Urinary bladder (tissue), 4 donors: Measurements from ENCODE around the gene MYH10. TPM values are rescaled to one million over a fixed set of nuclear protein-coding genes. Genes with fewer than 3 reads are reported as not detected.

ENCODE experiments used
- DNase-seq: peaks from one replicate; pipeline ENCODE4 v3.0.0-alpha.2; 2015; ENCODE audit errors: extremely low spot score
- H3K27ac ChIP-seq: one replicate; pipeline ENCODE4 v1.5.1; 2013; ENCODE audit warnings: low read depth, mild to moderate bottlenecking, moderate library complexity
- H3K36me3 ChIP-seq: one replicate; pipeline ENCODE4 v1.6.1; 2013; ENCODE audit warnings: mild to moderate bottlenecking, moderate library complexity; ENCODE audit not compliant: insufficient read depth
- H3K4me1 ChIP-seq: one replicate; pipeline ENCODE4 v1.6.1; 2013; ENCODE audit warnings: mild to moderate bottlenecking, moderate library complexity; ENCODE audit not compliant: insufficient read depth
- H3K4me3 ChIP-seq: one replicate; pipeline ENCODE4 v1.5.1; 2013; ENCODE audit warnings: low read depth, low read length
- WGBS: extraction: QIAGEN DNeasy Blood & Tissue Kit; methylation state at CpG from one replicate; pipeline ENCODE4 v1.1.7; 2013; 5-methylcytosine and 5-hydroxymethylcytosine counted together
- polyA plus RNA-seq: library from polyadenylated mRNA; stranded (reverse); fragments of 200-250 nt; gene quantifications from one replicate; pipeline ENCODE4 v1.2.3, GENCODE V29; 2013
- total RNA-seq: library from RNA; depleted of rRNA; stranded (reverse); fragments of >200 nt; gene quantifications from one replicate; pipeline ENCODE4 v1.2.3, GENCODE V29; 2014
- donor health status: healthy with polysubstance abuse.
- donor health status: healthy.

The MYH10 gene
- total and polyA plus RNA-seq, 2 donors: 21.5 to 152 TPM

DNA sequence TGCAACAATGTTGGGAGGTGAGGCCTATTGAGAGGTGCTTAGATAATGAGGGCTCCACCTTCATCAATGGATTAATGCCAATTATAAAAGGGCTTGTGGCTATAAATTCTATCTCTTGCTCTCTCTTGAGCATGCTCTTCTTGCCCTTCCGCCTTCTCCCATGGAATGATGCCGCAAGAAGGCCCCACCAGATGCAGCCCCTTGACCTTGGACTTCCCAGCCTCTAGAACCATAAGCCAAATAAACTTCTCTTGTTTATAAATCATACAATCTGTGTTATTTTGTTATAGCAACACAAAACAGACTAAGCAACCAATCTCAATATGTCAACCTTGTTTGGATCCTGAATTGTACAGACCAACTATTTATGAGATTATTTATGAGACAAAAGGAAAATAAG, 20.0 kb downstream of the MYH10 start:
- H3K4me3 ChIP-seq: no peak overlapping the region
- WGBS: 91% methylated on average over 2 of the region's 2 CpGs
- H3K27ac ChIP-seq: no peak overlapping the region
- no peak for DNase-seq
- H3K4me1 ChIP-seq: no peaks in the 10 kb centered on the region
- H3K36me3 ChIP-seq: no peaks in the 10 kb centered on the region

DNA sequence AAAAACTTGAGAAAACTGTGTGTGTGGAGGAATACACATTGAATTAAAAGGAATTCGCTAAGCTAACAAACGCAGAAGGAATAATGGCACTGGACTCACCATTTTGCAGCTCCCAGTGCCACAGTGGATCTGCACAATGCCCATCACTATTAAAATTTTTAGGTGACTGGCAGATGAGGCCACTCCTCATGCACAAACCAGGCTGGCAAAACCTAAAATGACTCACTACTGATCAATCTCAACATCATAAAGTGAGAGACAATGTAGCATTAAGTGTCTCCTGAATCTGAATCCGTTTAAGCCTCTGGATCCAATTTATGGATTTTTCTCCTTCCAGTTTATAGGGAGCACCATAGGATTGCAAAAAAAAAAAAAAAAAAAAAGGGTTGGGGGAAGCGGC, 20.6 kb downstream of the MYH10 start:
- 92% methylated on average over 4 of the region's 4 CpGs for WGBS
- no peak for DNase-seq
- Histone ChIP-seq H3K36me3 (no peaks in the 10 kb centered on the region), H3K4me3 (no peak overlapping the region), H3K27ac (no peak overlapping the region), H3K4me1 (no peaks in the 10 kb centered on the region)

DNA sequence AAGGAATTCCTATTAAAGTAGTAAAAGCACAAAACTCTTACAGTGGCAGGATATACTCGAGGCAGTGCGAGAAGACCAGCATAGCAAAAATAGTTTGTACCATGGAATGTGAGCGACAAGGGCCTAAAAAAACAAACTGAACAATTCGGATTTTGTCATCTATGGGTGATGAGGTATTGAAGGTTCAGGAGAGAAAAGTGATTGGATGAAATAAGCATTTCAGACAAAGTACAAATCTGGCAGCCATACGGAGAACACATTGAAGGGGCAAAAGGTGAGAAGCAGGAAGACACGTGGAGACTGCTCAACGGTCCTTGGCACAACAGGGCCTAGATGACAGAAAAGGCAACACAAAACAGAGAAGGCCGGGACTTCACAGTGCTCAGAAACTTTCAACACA, 22.5 kb downstream of the MYH10 start:
- Histone ChIP-seq H3K4me3 (no peak overlapping the region), H3K27ac (no peak overlapping the region), H3K4me1 (no peaks in the 10 kb centered on the region), H3K36me3 (no peaks in the 10 kb centered on the region)
- no peak for DNase-seq
- 35% methylated on average over 8 of the region's 8 CpGs for WGBS

DNA sequence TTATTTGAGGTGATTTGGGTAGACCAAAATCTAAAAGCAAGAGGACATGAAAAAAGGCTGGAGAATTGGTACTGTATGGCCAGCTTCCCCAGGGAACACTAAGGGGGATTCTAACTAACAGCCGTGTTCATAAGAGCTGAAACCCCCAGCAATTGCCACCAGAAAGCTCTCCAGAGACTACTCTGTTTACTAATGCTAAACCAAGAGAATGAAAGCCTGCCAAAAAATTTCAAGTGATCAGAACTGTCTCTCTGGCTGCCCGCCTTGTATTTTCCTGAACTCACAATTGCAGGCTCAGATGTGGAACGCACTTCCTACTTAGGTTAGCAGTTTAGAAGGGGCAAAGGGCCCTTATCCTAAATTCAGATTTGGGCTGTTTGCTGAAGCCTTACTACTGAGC, 24.1 kb downstream of the MYH10 start:
- no peak overlapping the region for H3K27ac ChIP-seq

DNA sequence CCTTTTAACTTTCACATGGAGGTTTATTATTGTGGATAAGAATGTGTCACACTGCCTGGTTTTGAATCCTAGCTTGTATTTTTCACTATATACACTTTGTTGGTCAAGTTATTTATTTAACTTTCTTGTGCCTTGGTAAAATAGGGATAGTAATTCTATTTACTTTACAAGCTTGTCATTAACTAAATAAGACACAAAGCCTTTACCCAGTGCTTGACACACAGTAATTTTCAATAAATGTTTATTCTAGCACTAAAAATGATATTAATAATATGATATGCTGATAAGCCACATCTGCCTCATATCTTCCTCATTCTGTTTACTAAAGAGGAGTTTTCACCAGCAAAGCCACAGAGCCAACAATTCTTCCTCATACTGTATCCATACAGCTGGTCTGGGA, 27.8 kb downstream of the MYH10 start:
- Histone ChIP-seq H3K4me3 (no peak overlapping the region), H3K4me1 (no peaks in the 10 kb centered on the region), H3K27ac (no peak overlapping the region), H3K36me3 (no peaks in the 10 kb centered on the region)
- DNase-seq: no peak

More for the DNA sequence above, 24.1 kb downstream of the MYH10 start:
- DNase-seq: no peak
- Histone ChIP-seq H3K4me1 (no peaks in the 10 kb centered on the region), H3K36me3 (no peaks in the 10 kb centered on the region), H3K4me3 (no peak overlapping the region)
- WGBS: 22% methylated on average over 3 of the region's 3 CpGs

DNA sequence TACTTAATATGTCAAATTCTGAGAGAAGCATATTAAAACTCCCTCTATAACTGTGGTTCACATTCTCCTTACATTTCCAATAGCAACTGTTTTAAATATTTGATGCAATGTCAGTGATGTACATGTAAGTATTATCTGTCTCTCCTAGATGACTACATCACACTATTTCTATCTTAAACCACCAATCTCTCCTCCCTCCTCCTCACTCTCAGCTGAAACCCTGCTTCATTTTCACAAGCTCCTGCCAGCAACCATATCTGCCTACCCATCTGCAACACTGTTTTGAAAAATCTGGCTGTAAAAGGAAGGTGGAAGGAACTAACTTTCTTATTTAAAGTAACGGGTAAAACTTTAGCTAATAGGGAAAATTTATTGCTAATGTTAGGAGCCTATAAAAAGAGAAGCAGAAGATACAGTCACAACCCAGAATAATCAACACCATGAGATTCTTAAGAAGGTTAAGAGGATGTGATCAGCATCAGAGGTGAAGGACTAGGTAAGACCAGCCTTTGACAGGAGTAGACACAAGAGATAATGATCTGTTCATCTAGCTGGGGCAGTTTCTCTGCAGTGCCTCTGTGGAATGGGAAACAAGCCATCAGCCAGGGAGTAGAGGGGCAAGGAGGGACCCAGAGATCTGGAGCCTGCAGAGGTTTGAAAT, 31.0 kb downstream of the MYH10 start:
- no peaks in the 10 kb centered on the region for H3K4me1 ChIP-seq
- 80% methylated on average over 1 of the region's 1 CpG for WGBS

DNA sequence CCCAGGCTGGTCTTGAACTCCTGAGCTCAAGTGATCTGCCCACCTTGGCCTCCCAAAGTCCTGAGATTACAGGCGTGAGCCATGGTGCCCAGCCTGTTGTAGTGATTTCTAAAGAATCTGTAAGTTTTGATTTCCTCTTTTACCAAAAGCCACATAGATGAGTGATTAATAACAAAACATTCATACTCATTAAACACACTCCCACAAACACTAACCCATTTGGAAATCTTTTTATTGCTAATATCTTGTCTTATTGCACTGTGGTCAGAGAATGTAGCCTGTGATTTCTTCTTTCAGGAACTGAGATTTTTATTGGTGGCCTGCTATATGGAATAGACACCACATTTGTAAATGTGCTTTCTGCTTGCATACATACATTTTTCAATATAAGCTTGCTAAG, 31.6 kb downstream of the MYH10 start:
- H3K4me3 ChIP-seq: no peak overlapping the region

More for the DNA sequence above, 31.0 kb downstream of the MYH10 start:
- no peak for DNase-seq
- H3K4me3 ChIP-seq: no peak overlapping the region
- no peaks in the 10 kb centered on the region for H3K36me3 ChIP-seq
- no peak overlapping the region for H3K27ac ChIP-seq

DNA sequence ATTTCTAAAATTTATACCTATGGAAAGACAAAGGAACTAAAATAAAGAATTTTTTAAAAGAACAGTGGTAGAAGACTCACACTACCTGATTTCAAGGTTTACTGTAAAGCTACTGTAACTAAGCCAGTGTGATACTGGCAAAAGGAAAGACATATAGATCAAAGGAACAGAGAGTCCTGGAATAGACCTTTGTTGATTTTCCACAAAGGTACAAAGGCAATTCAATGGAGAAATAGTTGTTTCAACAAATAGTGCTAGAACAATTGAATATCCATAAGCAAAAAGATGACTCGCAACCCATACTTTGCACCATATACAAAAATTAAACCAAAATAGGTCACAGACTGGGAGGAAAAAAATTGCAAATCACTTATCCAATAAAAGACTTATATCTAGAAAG, 36.7 kb downstream of the MYH10 start:
- WGBS: 99% methylated on average over 1 of the region's 1 CpG
- Histone ChIP-seq H3K27ac (no peak overlapping the region), H3K4me3 (no peak overlapping the region), H3K36me3 (peaks cover 1% of the 10 kb centered on the region), H3K4me1 (no peaks in the 10 kb centered on the region)
- DNase-seq: no peak

More for the DNA sequence above, 31.6 kb downstream of the MYH10 start:
- Histone ChIP-seq H3K27ac (no peak overlapping the region), H3K36me3 (no peaks in the 10 kb centered on the region), H3K4me1 (no peaks in the 10 kb centered on the region)
- no peak for DNase-seq
- 96% methylated on average over 1 of the region's 1 CpG for WGBS

DNA sequence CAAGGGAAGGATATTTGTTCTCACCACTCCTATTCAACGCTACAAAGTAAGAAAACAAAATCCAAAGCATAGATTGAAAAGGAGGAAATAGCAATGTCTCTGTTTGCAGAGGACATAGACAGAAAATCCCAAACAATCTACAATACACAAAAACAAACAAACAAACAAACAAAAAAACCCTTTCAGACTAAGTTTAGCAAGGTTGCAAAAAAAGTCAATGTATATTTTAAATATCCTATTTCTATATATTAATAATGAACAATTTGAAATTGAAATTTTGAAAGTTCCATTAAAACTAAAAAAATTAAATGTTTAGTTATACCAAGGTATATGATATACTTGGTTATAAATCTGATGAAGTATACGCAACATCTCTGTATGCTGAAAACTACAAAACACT, 37.2 kb downstream of the MYH10 start:
- Histone ChIP-seq H3K36me3 (peaks cover 1% of the 10 kb centered on the region), H3K4me1 (no peaks in the 10 kb centered on the region), H3K4me3 (no peak overlapping the region), H3K27ac (no peak overlapping the region)
- DNase-seq: no peak
- 98% methylated on average over 2 of the region's 2 CpGs for WGBS

DNA sequence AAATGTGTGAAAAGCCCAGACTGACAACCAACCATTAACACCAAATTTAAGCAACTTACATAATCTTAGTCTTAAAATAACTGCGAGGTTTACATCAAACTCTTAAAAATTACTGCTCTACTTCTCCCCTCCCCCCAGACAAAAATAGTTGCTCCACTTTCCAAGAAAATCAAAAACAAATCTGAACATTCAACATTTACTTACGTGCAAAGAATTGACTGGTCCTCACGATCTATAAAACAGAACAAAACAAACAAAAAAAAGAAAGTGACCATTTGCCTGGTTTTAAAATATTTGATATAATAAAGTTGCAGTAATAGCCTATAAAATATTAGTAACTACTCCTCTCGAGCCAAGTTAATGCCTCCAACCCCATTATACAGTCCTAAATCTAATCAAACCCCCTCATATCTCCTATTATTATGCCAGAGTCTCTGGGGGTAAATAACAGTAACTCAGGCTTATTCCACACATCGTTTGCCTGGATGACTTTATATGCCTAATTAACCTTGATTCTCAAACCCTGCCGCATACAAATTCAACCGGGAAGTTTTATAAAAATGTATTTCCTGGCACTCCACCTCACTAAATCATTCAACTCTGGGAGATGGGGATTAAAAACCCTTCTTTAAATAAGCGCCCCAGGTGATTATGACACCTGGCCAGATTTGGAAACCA, 41.5 kb downstream of the MYH10 start:
- WGBS: 54% methylated on average over 8 of the region's 8 CpGs
- Histone ChIP-seq H3K27ac (no peak overlapping the region), H3K36me3 (peaks cover 1% of the 10 kb centered on the region), H3K4me1 (no peaks in the 10 kb centered on the region), H3K4me3 (no peak overlapping the region)
- DNase-seq: no peak

DNA sequence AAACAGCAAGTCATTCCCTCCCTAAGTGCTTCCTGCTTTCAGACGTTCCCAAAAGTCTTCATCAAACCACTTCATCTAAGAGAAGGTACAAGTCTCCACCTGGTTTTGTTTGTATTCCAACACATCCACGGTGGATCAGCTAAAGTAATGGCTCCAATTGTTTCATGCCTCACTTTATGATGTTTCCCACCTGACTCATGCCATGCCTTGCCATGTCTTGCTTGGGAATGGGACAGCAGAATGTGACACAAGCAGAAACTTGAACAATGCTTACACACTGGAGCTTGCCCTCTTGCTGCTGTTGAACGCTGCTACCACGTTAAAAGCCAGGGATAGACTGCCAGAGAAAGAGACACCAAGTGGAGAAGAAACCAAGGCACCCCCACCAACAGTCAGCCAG, 43.8 kb downstream of the MYH10 start:
- WGBS: 85% methylated on average over 4 of the region's 4 CpGs
- Histone ChIP-seq H3K27ac (no peak overlapping the region), H3K4me1 (no peaks in the 10 kb centered on the region)

DNA sequence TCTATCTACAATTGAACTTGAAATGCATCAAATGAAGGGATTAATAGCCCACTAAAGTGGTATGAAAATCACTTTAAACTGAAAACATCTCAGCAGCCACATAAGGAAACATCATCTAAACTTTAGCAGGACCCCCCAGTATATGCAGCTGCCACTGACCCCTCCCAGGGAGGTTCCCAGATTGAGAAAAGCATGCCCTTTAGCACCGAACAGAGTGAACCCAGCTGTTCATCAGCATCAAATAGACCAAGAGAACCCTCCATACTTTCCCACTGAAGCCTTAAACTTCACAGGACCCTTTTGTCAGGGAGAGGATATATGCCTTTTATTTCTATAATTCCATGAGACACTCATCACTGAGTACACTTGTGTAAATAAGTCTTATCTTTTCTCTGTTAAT, 44.6 kb downstream of the MYH10 start:
- WGBS: 56% methylated on average over 1 of the region's 1 CpG
- Histone ChIP-seq H3K27ac (no peak overlapping the region), H3K36me3 (peaks cover 1% of the 10 kb centered on the region), H3K4me1 (no peaks in the 10 kb centered on the region), H3K4me3 (no peak overlapping the region)
- DNase-seq: no peak

More for the DNA sequence above, 43.8 kb downstream of the MYH10 start:
- no peak overlapping the region for H3K4me3 ChIP-seq
- peaks cover 1% of the 10 kb centered on the region for H3K36me3 ChIP-seq
- DNase-seq: no peak

DNA sequence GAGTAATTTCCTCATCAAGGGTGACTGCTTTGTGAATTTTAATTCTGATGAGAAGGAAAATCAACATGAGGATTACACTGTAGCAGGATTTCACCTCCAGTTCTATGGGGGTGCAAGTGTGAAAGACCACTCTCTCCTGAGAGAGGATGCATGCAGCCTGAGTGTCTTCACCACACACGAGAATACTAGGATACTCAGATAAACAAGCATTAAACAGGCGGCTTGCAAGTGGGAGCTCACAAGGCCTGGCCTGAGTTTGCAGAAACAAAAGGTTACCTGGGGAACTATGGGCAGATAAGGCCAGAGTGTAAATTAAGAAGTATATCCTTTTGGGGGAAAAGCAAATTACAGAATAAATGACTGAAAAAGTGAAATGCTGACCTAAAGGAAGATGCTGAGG, 46.6 kb downstream of the MYH10 start:
- 71% methylated on average over 2 of the region's 2 CpGs for WGBS

DNA sequence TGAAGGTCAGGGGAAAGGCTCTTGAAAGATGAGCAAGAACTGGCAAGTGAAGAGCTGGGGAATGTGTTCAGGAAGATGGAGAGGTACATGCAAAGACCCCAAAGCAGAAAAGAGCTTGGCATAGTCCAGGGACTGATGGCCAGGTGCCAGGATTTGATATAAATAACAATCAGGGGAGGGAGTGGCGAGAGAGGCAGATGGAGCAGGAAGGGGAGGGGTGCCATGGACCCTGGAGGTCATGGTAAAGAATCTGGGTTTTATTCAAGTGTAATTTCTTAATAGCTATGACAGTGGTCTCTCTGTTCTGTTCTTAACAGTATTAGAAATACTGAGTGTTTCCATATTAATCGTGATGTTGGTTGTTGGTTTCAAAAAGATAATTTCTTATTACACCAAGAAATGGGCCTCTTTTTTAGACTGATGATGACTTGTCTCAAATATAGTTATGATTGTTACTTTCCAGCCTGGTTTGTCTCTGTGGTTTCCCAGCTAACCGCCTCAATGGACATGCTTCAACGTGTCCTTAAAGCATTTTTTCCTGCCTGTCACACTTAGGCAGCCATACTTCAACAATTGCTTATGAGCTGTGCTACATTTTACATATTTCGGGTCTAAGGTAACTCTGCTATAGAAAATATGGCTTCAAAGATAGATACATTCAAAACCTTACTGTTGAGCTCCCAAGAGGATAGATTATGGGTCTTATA, 49.4 kb downstream of the MYH10 start:
- Histone ChIP-seq H3K4me1 (no peaks in the 10 kb centered on the region), H3K27ac (no peak overlapping the region), H3K4me3 (no peak overlapping the region), H3K36me3 (no peaks in the 10 kb centered on the region)
- WGBS: 80% methylated on average over 5 of the region's 5 CpGs
- no peak for DNase-seq

More for the DNA sequence above, 46.6 kb downstream of the MYH10 start:
- Histone ChIP-seq H3K27ac (no peak overlapping the region), H3K4me3 (no peak overlapping the region), H3K36me3 (no peaks in the 10 kb centered on the region), H3K4me1 (no peaks in the 10 kb centered on the region)
- DNase-seq: no peak
